Measurements from ENCODE around the gene PJA2.

The PJA2 gene

DNA sequence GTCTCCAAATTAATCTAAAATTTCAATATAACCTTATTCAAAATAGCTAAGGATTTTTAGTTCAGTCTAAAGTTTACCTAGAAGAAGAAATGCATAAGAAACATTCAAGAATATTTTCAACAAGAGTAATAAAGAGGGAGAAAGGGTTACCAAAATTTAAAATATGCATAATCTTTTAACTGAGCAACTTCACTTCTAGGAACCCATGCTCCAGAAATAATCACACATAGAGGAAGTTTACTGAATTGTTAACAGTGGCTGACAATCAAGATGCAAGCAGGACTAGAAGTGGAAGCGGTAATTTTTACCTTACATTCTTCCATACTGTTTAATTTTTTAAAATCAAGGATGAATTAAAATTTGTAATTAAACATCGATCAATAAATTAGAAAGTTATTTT lies 1.9 kb downstream of the PJA2 start:
- DNase-seq = no peak

DNA sequence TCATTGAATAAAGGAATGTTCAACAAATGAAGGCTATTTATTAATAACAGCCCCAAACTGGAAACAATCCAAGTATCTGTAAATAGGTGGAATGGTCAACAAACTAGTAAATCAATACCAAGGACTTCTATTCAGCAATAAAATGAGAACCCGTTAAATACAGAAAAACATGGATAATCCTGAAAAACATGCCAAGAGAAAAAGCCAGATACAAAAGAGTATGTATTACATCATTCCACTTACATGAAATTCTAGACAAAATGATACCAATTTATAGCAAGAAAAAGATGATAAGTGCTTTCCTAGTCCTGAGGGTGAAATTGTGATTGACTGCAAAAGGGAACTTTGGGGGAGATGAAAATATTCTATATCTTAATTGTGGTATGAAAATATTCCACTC lies 3.1 kb downstream of the PJA2 start:
- DNase-seq = no peak

DNA sequence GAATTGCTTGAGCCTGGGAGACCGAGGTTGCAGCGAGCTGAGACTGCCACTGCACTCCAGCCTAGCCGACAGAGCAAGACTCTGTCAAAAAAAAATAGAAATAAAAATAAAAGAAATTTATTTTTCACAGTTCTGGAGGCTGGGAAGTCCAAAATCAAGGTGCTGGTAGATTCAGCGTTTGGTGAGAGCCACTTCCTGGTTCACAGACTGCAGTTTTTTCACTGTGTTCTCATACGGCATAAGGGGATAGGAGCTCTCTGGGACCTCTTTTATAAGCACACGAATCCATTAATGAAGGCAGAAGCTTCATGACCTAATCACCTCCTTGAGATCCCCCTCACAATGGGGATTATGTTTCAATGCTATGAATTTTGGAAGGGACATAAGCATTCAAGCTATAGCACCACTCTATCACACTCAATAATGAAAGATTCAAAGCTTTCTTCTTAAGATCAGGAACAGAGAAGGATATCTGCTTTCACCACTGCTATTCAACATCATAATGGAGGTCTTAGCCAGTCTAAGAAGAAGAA lies 5.3 kb downstream of the PJA2 start:
- no peak for DNase-seq

DNA sequence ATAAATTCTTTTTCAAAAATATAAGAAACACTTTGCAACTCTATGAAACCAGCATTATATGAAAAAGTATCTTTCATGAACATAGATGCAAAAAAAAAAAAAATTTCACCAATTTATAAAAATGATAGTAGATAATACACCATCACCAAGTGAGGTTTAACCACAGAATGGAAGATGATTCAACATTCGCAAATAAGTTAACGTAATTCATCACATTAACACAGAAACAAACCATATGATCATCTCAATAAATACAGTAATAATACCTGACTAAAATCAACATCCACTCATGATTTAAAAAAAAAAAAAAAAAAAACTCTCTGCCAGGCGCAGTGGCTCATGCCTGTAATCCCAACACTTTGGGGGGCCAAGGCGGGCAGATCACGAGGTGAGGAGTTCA lies 6.3 kb downstream of the PJA2 start:
- DNase-seq = no peak

DNA sequence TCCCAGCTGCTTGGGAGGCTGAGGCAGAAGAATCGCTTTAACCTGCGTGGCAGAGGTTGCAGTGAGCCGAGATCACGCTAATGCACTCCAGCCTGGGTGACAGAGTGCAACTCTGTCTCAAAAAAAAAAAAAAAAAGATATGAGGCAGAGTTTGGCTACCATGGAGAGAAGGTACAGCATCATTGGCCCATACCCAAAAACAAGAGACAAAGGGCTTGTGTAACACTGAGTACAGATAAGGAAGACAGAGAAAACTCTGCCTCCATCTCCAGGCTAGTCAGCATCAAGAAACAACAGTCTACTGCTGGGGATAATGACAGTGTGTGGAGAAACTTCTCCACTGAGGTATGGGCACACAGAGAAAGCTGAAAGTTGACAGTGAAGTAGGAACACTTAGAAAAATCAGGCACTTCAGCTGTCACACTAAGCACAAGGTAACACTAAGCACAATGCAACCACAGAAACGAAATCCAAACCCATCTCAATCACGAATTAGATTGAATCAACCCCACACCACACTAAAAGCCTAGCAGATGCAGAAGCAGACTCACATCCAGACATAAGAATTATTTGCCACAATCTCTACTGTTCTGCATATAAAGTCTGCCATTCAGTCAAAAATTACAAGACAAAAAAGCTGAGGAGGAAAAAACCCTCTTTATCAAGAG lies 10.5 kb downstream of the PJA2 start:
- DNase-seq = no peak

DNA sequence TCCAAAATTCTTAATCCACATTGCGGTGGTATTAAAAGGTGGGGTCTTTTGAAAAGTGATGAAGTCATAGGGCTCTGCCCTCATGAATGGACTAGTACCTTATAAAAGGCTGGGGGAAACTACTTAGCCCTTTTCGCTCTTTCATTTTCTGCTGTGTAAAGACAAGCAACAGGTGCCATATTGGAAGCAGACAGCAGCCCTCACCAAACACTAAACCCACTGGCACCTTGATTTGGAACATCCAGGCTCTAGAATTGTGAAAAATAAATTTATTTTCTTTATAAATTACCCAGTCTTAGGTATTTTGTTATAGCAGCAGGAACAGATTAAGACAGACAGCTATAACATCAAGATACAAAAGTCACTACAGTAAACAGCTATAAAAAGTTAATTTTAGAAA lies 12.8 kb downstream of the PJA2 start:
- no peak for DNase-seq

DNA sequence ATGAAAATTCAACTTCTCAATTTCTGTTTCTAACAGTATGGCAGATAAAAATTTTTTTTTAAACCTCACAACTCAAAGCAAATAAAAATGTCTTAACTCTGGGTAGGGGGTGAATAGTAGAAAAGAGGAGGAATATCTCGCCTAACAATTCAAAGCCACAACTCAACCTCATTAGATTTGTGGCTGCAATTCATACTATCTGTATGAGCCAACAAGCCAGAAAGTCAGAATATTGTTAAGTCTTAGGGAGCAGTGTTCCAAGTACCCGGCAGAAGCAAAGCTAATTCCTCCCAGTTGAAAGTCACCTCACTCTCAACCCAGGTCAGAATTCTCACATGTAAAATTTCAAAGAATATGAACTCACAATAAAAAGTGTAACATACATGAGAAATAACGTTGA lies 15.0 kb downstream of the PJA2 start:
- DNase-seq = no peak

DNA sequence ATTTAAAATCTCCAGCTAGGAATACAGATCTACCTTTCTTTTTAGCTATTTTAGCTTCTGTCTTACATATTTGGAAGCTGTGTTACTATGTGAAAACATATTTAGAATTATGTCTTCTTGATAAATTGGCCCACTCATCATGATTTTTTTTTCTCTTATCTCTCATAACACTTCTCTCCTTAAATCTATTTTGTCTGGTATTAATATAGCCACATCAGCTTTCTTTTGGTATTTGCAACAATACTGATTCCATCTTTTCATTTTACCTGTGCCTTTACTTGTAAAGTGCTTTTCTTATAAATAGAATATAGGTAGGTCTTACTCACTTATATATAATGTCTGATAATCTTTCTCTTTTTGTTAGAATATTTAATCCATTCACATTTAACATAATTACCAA lies 19.6 kb downstream of the PJA2 start:
- DNase-seq = no peak

DNA sequence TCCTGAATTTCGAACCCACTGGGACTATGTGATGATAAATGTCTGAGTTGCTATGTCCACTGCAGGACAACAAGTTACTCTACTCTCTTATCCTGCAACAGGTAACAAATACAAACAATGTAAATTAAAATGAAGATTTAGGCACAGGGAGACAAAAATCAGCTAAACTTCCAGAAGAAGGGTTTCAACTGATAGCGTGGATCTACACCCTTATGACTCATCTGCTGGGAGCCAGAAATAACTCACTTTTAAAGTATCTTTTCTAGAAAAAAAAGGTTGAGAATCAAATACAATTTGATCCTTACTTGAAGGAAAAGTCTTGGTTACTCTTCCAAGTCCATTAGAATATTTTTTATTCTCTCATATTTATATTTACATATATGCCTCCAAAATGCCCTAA lies 21.4 kb downstream of the PJA2 start:
- no peak for DNase-seq

DNA sequence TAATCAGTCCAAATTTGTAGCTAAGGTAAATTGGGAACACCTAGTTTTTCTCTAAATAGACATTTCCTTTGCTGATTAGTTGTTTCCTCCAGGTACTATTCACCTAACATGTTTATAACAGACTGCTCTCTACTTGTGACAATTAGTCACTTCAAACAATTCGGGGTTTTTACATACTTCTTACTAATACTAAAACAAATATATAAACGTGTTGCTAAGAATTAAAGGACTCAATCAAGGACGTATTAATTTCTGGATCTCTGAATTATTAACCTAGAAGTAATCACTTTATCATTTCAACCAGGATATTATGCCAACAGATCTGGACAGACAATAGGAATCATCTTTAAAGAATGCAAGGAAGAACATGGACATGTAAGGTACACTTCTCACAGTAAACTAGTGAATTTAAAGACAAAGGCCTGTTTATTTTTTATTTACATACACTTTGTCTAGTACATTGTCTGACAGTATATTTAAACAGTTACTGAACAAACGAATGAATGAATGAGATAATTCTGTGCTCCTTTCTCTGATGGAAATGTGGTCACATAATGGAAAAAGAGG lies 22.3 kb downstream of the PJA2 start:
- DNase-seq = no peak

DNA sequence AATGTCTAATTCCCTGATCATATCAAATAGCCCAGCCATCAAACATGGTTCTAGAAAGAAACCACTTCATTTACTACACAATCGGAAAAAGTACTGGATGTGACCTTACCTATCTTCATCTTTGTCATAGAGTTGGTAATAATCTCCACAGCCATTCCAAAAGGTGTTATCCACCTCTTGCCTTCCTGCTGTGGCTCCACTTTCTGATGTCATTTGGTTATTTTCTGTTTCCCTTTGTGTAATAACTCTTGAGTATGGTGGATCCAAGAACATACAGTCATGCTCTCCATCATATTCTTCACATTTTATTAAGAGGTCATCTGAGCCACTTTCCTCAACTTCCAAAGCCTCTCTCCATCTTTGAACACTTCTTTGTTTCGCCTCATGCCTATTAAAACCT lies 31.7 kb downstream of the PJA2 start:
- DNase-seq = no peak

DNA sequence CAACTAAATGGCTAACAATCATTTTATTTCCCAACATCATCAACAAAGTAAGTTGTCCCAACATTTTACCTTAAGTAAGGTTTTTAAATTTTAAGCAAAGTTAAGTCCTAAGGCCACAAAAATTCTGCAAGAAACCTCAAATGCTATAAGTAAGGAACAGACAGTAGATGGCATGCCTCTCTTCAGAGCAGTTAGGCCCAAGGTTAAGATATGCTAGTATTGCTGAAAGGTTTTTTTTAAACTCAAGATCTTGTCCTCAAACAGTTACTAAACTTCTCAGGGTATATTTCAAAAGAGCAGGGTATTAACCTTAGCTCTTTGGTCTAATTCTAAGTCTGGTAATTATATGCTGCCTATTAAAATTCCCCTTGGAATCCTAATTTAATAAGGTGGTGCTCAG lies 35.1 kb downstream of the PJA2 start:
- DNase-seq = no peak

DNA sequence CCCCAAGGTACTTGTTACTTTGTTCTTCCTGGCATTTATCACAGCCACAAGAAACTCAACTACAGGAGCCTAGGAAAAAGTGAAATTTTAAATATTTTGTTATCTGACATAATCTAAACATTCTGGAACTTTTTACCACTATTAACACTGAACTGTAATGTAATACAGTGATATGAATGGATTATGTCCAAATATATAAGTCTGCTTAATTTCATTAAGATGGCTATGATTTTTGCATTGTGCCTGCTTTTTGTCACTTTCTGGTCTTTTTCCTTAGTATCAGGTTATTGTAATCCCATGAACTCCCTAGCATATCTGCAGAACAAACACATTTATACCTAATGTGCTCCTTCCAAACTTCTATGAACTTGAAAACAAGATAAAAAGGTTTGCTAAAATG lies 35.8 kb downstream of the PJA2 start:
- DNase-seq = no peak

DNA sequence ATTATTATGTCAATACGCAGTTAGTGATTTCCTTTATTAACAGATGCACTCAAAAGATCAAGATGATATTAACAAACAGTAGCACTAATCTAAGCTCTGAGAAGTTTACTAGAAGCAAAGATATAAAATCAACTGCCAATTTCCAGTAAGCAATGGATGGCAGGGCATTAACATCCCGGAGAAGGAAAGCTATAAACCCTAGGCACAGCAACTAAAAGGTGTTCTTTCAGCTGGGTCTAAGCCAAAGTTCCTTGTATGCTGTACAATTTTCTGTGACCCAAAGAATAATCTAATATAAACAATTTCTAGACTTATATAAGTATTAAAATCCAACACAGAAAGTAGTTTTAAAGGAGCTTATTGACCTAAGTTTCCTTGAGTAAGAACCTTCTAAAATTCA lies 39.4 kb downstream of the PJA2 start:
- DNase-seq = no peak

DNA sequence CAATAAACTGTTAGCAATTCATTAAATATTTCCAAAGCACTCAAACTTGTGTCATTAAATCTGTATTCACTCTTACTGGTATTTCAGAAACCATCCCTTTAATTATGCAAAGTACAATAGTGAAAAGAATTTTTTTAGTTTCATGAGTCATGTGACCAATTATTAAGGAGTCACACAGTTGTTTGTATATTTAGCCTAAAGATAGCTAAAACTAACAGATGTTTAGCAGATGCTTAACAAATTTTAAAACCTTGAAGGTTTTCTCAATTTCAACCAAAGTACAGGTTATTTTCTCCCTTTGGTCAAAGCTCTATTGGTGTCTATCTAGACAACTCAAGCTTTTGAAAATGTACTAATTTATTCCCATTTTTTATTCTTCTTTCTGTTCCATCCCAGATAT lies 44.1 kb downstream of the PJA2 start:
- no peak for DNase-seq

DNA sequence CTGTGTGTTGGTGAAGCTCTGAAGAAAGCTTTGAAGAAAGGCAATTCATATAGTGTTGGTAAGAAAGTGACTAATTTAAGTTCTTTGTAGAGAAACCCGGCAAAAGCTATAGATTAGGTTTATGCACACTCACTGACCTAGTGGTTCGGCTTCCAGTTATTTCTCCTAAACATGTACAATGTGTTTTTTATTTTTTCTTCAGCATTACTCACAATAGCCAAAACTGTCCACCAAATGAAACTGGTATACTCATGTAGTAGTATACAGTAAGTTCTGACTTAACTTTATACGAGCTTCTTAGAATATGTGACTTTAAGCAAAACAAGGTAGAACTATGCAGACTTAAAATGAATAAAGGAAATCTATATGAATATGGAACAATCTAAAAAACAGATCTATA lies 44.8 kb downstream of the PJA2 start:
- no peak for DNase-seq

DNA sequence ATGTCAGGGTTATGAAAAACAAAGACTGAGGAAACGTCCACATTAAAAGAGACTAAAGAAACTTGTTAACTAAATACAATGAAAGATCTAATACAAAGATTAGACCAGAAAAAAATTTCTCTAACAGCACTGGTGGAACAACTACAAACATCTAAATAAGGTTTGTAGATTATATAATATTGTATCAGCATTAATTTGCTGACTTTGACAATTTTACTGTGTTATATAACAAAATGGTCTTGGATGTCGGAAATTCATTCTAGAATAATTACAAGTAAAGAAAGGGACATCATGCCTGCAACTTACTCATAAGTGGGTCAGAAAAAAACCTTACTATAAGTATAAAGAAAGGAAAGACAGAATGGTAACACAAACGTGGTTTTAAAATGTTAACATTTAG lies 50.1 kb downstream of the PJA2 start:
- DNase-seq = no peak

DNA sequence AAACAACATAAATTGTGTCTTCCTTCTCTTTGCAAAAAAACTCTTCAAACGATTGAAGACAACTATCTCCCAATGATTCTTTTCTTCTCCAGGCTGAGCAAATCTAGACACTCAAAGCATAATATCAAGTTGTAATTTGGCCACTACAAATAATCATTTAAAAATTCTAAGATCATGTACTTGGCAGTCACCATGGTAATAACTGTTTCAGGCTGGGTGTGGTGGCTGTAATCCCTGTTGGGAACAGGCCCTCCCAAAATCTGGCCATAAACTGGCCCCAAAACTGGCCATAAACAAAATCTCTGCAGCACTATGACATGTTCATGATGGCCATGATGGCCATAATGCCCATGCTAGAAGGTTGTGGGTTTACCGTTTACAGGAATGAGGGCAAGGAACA lies 52.0 kb downstream of the PJA2 start:
- DNase-seq = no peak

DNA sequence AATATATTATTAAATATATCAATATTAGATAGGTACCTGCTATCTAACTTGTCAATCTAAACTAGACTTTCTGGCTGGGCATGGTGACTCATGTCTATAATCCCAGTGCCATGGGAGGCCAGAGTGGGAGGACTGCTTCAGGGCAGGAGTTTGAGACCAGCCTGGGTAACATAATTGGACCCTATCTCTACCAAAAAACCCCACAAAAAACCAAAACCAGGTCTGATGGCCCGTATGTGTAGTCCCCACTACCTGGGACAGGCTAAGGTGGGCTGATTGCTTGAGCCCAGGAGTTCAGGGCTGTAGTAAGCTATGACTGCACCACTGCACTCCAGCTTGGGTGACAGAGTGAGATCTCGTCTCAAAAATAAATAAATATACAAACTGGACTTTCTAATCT lies 55.0 kb downstream of the PJA2 start:
- DNase-seq = no peak

DNA sequence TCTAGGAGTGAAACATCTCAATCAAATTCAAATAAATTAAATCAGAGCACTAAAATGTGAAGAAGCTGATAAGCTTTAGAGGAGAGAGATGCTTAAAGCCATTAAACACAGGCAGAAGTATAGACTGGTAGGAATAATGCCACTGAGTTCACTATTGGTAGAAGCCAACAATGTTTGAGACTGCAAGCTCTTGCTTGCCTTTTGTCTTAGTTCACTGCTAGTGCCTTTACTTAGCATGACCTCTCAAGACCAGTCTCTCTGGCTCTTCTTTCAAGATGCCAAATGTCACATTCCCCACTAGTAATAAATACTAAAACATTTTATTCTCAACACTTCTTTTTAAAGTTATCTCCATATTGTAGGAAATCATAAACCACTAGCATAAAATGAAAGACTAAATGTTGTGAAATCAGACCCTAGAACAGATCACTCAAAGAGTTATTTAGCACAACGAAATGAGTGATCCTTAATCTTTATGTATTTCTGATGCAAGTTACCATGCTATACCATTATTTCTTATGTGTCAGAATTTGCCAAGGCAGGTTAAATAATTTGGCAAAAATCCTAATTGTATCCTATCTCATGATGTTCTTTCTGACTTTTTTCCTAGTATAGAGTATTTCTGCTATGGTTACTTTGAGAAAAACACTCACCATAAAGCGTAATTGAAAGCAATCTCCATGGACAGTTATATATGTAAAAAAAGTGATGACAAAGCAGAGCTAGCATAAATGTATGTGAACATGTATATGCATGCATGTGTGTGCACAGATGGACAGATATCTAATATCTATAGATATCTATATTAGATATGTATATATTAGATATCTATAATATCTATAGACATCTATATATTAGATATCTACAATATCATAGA lies 57.5 kb downstream of the PJA2 start:
- no peak for DNase-seq

DNA sequence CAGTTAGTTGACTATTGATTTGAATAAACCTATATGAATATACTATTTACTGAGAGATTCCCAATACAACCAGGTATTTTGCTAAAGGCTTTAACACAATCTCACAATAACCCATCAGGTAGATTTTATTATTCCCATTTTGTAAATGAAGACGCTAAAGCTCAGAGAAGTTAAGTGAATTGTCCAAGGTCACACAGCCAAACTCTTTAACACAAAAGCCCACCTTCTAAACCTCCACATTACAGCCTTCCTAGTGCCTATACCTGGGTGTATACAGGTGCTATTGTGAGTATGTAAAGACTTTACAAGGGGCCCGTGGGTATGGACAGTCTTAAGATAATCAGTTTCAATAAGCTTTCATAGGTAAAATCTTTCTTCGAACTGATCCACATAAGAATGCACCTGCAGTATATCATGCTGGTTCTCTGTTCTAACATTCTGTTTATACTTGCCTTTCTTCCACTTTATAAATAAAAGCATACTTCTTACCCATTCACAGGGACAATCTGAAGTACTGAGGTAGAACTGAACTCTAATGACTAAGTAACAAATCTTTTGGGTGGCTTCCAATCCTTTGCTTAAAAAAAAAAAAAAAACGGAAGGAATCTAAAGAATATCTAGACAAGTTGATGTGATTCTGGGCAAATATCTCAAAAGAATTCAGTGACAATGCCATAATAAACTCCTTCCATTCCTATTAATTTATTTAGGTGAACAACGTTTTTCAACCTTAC lies 59.1 kb downstream of the PJA2 start:
- no peak for DNase-seq

DNA sequence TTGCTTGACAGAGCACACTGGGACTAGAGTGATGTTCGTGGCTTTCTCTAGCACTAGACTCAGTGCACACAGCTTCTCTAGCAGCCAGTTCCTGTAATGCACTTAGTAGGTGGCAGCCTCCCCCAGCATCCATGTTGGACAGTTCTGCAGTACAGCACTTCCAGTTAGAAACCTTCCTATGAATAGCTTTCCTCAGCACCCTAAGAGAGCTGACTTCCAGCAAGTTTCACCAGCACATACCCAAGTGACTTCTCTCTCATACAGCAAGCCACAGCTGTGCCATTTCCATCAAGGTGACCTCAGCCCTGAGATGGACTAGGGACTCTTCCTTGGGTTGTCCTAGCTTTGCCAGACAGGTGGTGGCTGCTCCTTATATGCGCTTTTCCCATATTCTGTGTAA lies 60.4 kb downstream of the PJA2 start:
- DNase-seq = no peak

DNA sequence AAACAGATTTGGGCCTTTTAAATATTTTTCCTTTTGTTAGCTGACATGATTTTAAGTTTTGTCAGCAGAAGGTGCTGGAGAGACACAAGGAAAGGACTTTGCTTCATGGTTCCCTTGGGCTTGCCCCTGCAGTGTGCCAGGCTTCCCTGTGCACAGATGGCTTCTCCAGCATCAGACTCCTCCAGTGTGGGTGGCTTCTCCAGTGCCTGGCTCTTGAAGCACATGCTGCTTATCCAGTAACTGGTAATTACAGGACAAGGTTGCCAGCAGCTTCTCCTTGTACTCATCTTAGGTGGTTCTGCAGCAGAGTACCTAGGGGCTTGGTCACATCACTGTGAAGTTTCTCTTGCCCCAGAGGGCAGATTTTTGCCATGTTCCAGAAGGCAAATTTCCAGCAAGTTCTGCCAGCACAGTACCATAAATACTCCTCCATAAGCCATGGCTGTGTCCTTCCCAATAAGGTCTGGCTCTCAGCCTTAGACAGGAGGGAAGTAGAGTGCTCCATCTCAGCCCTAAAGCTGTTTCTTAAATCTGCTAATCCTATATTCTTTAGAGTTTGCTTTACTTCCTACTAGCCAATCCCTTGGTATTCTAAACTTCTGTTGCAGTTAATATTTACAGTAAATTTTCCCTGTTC lies 62.4 kb downstream of the PJA2 start:
- no peak for DNase-seq

Data from activated naive CD4-positive, alpha-beta T cell treated with anti-CD3 and anti-CD28 coated beads, Interleukin-2, amount 50 U/mL, for 16 hours (primary cell).